Activated CD8-positive, alpha-beta T cell treated with anti-CD3 and anti-CD28 coated beads for 36 hours (primary cell): ENCODE results near the gene PPP2R3B. TPM values are rescaled to one million over a fixed set of nuclear protein-coding genes. Genes with fewer than 3 reads are reported as not detected.

Source experiments
- ATAC-seq: fragments of 200-7000 bp; cut with Tn5 transposase; one replicate; pipeline ENCODE4 v1.10.0; 2021; ENCODE audit warnings: mild to moderate bottlenecking, moderate library complexity
- CTCF ChIA-PET: fragments of 350-600 bp; sonication (Branson Sonifier 250); formaldehyde crosslinking; loops from one replicate; lab custom pipeline; 2021; ENCODE audit warnings: antibody characterized with exemption; lab: Charles Lee
- POLR2A ChIA-PET: fragments of 350-600 bp; sonication (Branson Sonifier 250); formaldehyde crosslinking; loops from one replicate; lab custom pipeline; 2021; ENCODE audit warnings: antibody characterized with exemption; lab: Charles Lee
- DNase-seq: peaks from one replicate; pipeline ENCODE4 v3.0.0-alpha.2; 2020
- H3K27ac Mint-ChIP-seq: one replicate; pipeline ENCODE4 v1.8.0; 2021; ENCODE audit warnings: mild to moderate bottlenecking, mixed read lengths
- H3K27me3 Mint-ChIP-seq: one replicate; pipeline ENCODE4 v1.8.0; 2021; ENCODE audit warnings: mixed read lengths
- H3K36me3 Mint-ChIP-seq: one replicate; pipeline ENCODE4 v1.8.0; 2021; ENCODE audit warnings: low read depth, mixed read lengths
- H3K4me1 Mint-ChIP-seq: one replicate; pipeline ENCODE4 v1.8.0; 2021; ENCODE audit warnings: low read depth, mixed read lengths
- H3K4me3 Mint-ChIP-seq: one replicate; pipeline ENCODE4 v1.8.0; 2021; ENCODE audit warnings: mild to moderate bottlenecking, moderate library complexity, mixed read lengths
- H3K9me3 Mint-ChIP-seq: one replicate; pipeline ENCODE4 v1.8.0; 2021; ENCODE audit warnings: mixed read lengths
- CTCF ChIP-seq: fragments of 200-600 bp; IDR thresholded peaks from one replicate; pipeline ENCODE4 v1.8.0; 2022; ENCODE audit warnings: antibody characterized with exemption, mild to moderate bottlenecking
- intact Hi-C: fragments of 100-400 bp; cut with micrococcal nuclease; formaldehyde crosslinking; loops from one replicate; pipeline ENCODE4 v1.10.0; 2022
- total RNA-seq, 2 experiments: library from RNA; stranded (reverse); gene quantifications; one replicate each; pipeline ENCODE4 v1.2.3, GENCODE V29; 2021

PPP2R3B gene
- total RNA-seq, 2 experiments from 2014 or later = 44.9 to 45.7 TPM

- H3K27me3 Mint-ChIP-seq = no peaks in the 10 kb centered on the region
- H3K36me3 Mint-ChIP-seq = peaks cover 8% of the 10 kb centered on the region
- ChIA-PET CTCF (no interaction called here), POLR2A (no interaction called here)
- intact Hi-C loops = no loop called here
- peaks cover 20% of the 10 kb centered on the region for H3K4me1 Mint-ChIP-seq
- no peak for TF ChIP-seq CTCF
- H3K9me3 Mint-ChIP-seq = no peaks in the 10 kb centered on the region
- ATAC-seq (no peak), DNase-seq (peak; percentile 26)
- peak overlapping the region; percentile 83 for H3K4me3 Mint-ChIP-seq
- H3K27ac Mint-ChIP-seq = peak overlapping the region; percentile 78
These were observed 67.1 kb downstream of the PPP2R3B start for GRCh38 chrX:319579-320125.

GRCh38 chrX:318739-319578 is 67.7 kb downstream of the PPP2R3B start, which contains the start of gene GTPBP6:
Gene GTPBP6 (minus strand): TSS chrX:318796. CDS start chrX:318787, 9 bp downstream.
- H3K27ac Mint-ChIP-seq = peak within 1 kb of the TSS; percentile 99
- ChIA-PET CTCF (no interaction called here), POLR2A (no interaction called here)
- H3K4me1 Mint-ChIP-seq = peaks cover 20% of the 10 kb centered on the region
- H3K4me3 Mint-ChIP-seq = peak within 1 kb of the TSS; percentile 89
- TF ChIP-seq CTCF = no peak
- DNase-seq = peak; percentile 99
- H3K9me3 Mint-ChIP-seq = no peaks in the 10 kb centered on the region
- ATAC-seq = peak; percentile 74
- no peaks in the 10 kb centered on the region for H3K27me3 Mint-ChIP-seq
- intact Hi-C loops = no loop called here
- H3K36me3 Mint-ChIP-seq = peaks cover 10% of the 10 kb centered on the region

GRCh38 chrX:318068-318738 is 68.5 kb downstream of the PPP2R3B start:
- H3K4me1 Mint-ChIP-seq = peaks cover 17% of the 10 kb centered on the region
- H3K36me3 Mint-ChIP-seq = peaks cover 16% of the 10 kb centered on the region
- no peaks in the 10 kb centered on the region for H3K9me3 Mint-ChIP-seq
- TF ChIP-seq CTCF = no peak
- H3K4me3 Mint-ChIP-seq = peak overlapping the region; percentile 89
- ChIA-PET CTCF (no interaction called here), POLR2A (no interaction called here)
- peak overlapping the region; percentile 99 for H3K27ac Mint-ChIP-seq
- H3K27me3 Mint-ChIP-seq = no peaks in the 10 kb centered on the region
- intact Hi-C loops = no loop called here
- ATAC-seq (peak; percentile 72), DNase-seq (peak; percentile 100)

- intact Hi-C loops = no loop called here
These were observed 69.2 kb downstream of the PPP2R3B start for GRCh38 chrX:317424-318067.

More at GRCh38 chrX:317424-318067, 69.2 kb downstream of the PPP2R3B start:
- Mint-ChIP-seq H3K27ac (peak overlapping the region; percentile 99), H3K4me1 (peaks cover 14% of the 10 kb centered on the region), H3K9me3 (no peaks in the 10 kb centered on the region), H3K36me3 (peaks cover 19% of the 10 kb centered on the region), H3K4me3 (peak overlapping the region; percentile 89), H3K27me3 (no peaks in the 10 kb centered on the region)
- DNase-seq (no peak), ATAC-seq (no peak)
- ChIA-PET CTCF (no interaction called here), POLR2A (no interaction called here)
- no peak for TF ChIP-seq CTCF
